Uterus (tissue), 4 donors: Measurements from ENCODE around the gene SMARCA2. TPM values are rescaled to one million over a fixed set of nuclear protein-coding genes. Genes with fewer than 3 reads are reported as not detected.

Experiments used
- DNase-seq, 2 donors: peaks; one replicate each; pipeline ENCODE4 v3.0.0-alpha.2; 2019 to 2020
- H3K27ac ChIP-seq, 2 donors: fragments of 200-600 bp; sonication (generic); 1 replicate in 1 of 2; 2 replicates in 1 of 2; pipeline ENCODE4 v1.5.1; 2016 to 2018
- H3K27me3 ChIP-seq, 2 donors: fragments of 200-600 bp; sonication (generic); one replicate each; pipeline ENCODE4 v1.5.1; 2018 to 2019; ENCODE audit warnings: control low read depth in 1 of 2
- H3K36me3 ChIP-seq, 2 donors: fragments of 200-600 bp; sonication (generic); one replicate each; pipeline ENCODE4 v1.5.1; 2019; ENCODE audit warnings: control low read depth in 1 of 2
- H3K4me1 ChIP-seq, 2 donors: fragments of 200-600 bp; sonication (generic); one replicate each; pipeline ENCODE4 v1.5.1; 2018 to 2019; ENCODE audit warnings: control low read depth in 1 of 2
- H3K4me3 ChIP-seq, 2 donors: fragments of 200-600 bp; sonication (generic); 1 replicate in 1 of 2; 2 replicates in 1 of 2; pipeline ENCODE4 v1.5.1; 2018 to 2019; ENCODE audit warnings: mild to moderate bottlenecking in 1 of 2
- H3K9me3 ChIP-seq, 2 donors: fragments of 200-600 bp; sonication (generic); one replicate each; pipeline ENCODE4 v1.5.1; 2019; ENCODE audit warnings: control low read depth in 1 of 2
- CTCF ChIP-seq, 4 experiments: fragments of 200-600 bp in 2 of 4; fragments of 450-650 bp in 2 of 4; sonication (generic) in 2 of 4; IDR thresholded peaks; one replicate each; pipeline ENCODE4 v1.5.1; 2016 to 2019; ENCODE audit warnings: antibody characterized with exemption in 4 of 4, mild to moderate bottlenecking in 2 of 4, moderate library complexity in 1 of 4
- POLR2A ChIP-seq, 2 donors: fragments of 450-650 bp; IDR thresholded peaks; one replicate each; pipeline ENCODE4 v1.6.1; 2016; ENCODE audit warnings: antibody characterized with exemption in 2 of 2, mild to moderate bottlenecking in 1 of 2, moderate library complexity in 1 of 2
- intact Hi-C: fragments of 100-400 bp; cut with DNase I; formaldehyde crosslinking; loops from one replicate; pipeline ENCODE4 v1.15.1; 2023; ENCODE audit warnings: low total_unique reads
- total RNA-seq, 4 donors: library from RNA; depleted of rRNA in 3 of 4; stranded (reverse); fragments of >200 nt in 3 of 4; gene quantifications; one replicate each; pipeline versions ENCODE4 v1.1.0 to v1.2.4, GENCODE V29; 2014 to 2023
- donor health status: DM: yes; HTN: yes; CAD: no.

The SMARCA2 gene
- total RNA-seq, 4 donors from 2014 or later: 51.7 to 251 (median 214) TPM

- DNase-seq: no peak
- Histone ChIP-seq H3K4me1 (no peaks in the 10 kb centered on the region), H3K9me3 (no peaks in the 10 kb centered on the region), H3K4me3 (no peak overlapping the region), H3K36me3 (peaks cover 0 to 5% of the 10 kb centered on the region in 2 donors), H3K27me3 (no peaks in the 10 kb centered on the region), H3K27ac (no peak overlapping the region)
- no peak for TF ChIP-seq POLR2A (IDR thresholded peaks at IDR 0.05)
- TF ChIP-seq CTCF (IDR thresholded peaks at IDR 0.05): no peak
- intact Hi-C loops: no loop called here
These were observed 92.8 kb downstream of the SMARCA2 start for GRCh38 chr9:2107906-2108451.

- Histone ChIP-seq H3K36me3 (peaks cover 0 to 5% of the 10 kb centered on the region in 2 donors), H3K27me3 (no peaks in the 10 kb centered on the region), H3K27ac (no peak overlapping the region), H3K4me1 (no peaks in the 10 kb centered on the region), H3K4me3 (no peak overlapping the region), H3K9me3 (no peaks in the 10 kb centered on the region)
- no peak for TF ChIP-seq POLR2A (IDR thresholded peaks at IDR 0.05)
- TF ChIP-seq CTCF (IDR thresholded peaks at IDR 0.05): no peak
- no peak for DNase-seq
- intact Hi-C loops: no loop called here
These were observed 94.0 kb downstream of the SMARCA2 start for GRCh38 chr9:2109069-2109650.

GRCh38 chr9:2110036-2110435, 94.9 kb downstream of the SMARCA2 start:
- H3K27ac ChIP-seq: no peak overlapping the region

GRCh38 chr9:2116073-2116472, 100.9 kb downstream of the SMARCA2 start:
- TF ChIP-seq CTCF (IDR thresholded peaks at IDR 0.05) (peak in 1 of 4 experiments; percentile 17), POLR2A (IDR thresholded peaks at IDR 0.05) (no peak)
- intact Hi-C loops: no loop called here
- H3K36me3 ChIP-seq: no peaks in the 10 kb centered on the region
- no peaks in the 10 kb centered on the region for H3K4me1 ChIP-seq
- no peak overlapping the region for H3K4me3 ChIP-seq
- no peaks in the 10 kb centered on the region for H3K27me3 ChIP-seq
- no peak for DNase-seq
- H3K9me3 ChIP-seq: no peaks in the 10 kb centered on the region
- H3K27ac ChIP-seq: no peak overlapping the region

More at GRCh38 chr9:2110036-2110435, 94.9 kb downstream of the SMARCA2 start:
- no peaks in the 10 kb centered on the region for H3K27me3 ChIP-seq
- no peaks in the 10 kb centered on the region for H3K4me1 ChIP-seq
- no peak for DNase-seq
- TF ChIP-seq POLR2A (IDR thresholded peaks at IDR 0.05) (no peak), CTCF (IDR thresholded peaks at IDR 0.05) (no peak)
- no peaks in the 10 kb centered on the region for H3K36me3 ChIP-seq
- H3K9me3 ChIP-seq: no peaks in the 10 kb centered on the region
- intact Hi-C loops: no loop called here
- H3K4me3 ChIP-seq: no peak overlapping the region

- H3K27me3 ChIP-seq: no peaks in the 10 kb centered on the region
- DNase-seq: no peak
- no peak overlapping the region for H3K4me3 ChIP-seq
- no peaks in the 10 kb centered on the region for H3K36me3 ChIP-seq
- intact Hi-C loops: no loop called here
- no peak overlapping the region for H3K27ac ChIP-seq
- TF ChIP-seq CTCF (IDR thresholded peaks at IDR 0.05) (no peak), POLR2A (IDR thresholded peaks at IDR 0.05) (no peak)
- H3K9me3 ChIP-seq: no peaks in the 10 kb centered on the region
- H3K4me1 ChIP-seq: no peaks in the 10 kb centered on the region
These were observed 102.4 kb downstream of the SMARCA2 start for GRCh38 chr9:2117527-2117926.
